Measurements from ENCODE around the gene ACSS1.

Gene ACSS1

DNA sequence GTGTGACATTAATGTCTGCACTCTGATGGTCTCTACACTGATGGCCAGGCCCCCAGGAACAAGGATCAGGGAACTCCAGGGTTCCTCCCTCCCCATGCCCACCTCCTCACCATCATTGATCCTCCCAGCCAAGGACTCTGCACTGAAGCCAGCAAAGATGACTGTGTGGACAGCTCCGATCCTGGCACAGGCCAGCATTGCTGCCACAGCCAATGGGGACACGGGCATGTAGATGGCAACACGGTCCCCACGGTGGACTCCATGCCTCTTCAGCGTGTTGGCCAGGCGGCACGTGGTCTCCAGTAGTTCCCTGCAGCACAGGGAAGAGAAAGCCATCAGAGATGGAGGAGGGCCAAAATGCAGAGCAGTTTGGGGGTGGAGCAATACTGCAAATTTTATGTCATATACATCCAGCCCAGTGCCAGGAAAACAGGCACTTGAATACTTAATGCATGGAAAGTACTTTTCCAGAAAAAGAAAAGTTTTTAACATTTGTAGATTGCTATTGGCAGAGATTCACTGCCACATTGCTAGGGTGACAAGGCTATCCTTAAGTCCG, 27.2 kb downstream of the ACSS1 start:
- no peak for DNase-seq (ENCODE audit: low read depth)

DNA sequence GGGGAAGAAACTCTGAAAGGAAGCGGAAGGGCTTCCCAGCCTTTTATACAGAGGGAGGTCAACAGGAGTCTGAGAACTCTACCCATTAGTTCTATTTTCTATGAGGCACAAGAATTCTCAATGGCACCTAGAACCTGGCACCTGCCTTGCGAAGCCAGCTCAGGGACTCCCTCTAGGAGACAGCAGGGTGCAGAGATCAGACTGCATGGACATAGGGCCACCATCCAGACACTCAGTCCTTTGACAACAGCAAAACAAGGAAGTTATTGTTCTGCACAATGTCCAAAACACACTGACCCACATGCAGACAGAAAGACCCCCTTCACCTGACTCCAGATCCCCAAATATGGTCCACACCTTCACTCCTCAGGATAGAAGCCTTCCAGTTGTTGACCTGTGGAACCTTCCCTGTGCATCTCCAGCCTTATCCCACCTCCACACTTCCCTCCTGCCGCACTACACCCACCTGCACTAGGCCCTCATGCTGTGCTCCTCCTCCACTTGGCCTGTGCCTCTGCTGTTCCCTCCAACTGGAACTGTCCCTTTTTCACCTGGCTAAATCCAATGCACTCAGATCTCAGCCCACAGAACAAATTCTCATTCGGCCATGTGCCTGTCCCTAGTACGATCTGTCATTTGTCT, 27.8 kb downstream of the ACSS1 start:
- DNase-seq (ENCODE audit: low read depth), result no peak

DNA sequence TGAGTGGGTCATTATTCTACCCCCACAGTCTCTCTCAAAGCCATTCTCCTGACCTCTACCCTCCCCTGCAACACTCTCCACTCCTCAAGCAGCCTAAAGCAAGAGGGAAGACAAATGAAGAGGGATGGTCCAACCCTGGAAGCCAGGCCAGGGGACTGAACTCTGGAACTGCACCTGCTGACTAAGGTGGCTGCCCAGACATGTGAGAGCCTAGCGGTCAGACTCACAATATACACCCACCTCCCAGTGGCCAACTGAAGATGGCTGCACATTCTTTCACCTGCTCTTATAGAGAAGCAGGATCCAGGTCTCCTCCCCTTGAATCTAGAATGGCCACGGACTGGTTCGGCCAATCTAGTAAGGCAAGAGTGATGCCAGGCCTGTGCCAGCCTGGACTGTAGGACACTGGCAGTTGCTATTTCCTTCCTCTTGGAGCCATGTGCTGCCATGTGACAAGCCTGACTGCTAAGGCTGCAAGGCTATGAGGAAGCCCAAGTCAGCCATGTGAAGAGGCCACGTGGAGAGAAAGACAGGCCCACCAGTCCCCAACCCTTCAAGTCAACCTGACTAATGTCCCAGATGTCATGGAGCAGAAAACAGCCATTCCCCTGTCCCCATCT, 31.8 kb downstream of the ACSS1 start:
- DNase-seq (ENCODE audit: low read depth), result no peak

- DNase-seq (ENCODE audit: low read depth), result no peak
These were observed 32.7 kb downstream of the ACSS1 start for GRCh38 chr20:25025091-25025861.

- DNase-seq (ENCODE audit: low read depth), result no peak
These were observed 33.8 kb downstream of the ACSS1 start for GRCh38 chr20:25024171-25024570.

GRCh38 chr20:25023356-25023755, 34.6 kb downstream of the ACSS1 start:
- no peak for DNase-seq (ENCODE audit: low read depth)

GRCh38 chr20:25022680-25023079, 35.3 kb downstream of the ACSS1 start:
- no peak for DNase-seq (ENCODE audit: low read depth)

DNA sequence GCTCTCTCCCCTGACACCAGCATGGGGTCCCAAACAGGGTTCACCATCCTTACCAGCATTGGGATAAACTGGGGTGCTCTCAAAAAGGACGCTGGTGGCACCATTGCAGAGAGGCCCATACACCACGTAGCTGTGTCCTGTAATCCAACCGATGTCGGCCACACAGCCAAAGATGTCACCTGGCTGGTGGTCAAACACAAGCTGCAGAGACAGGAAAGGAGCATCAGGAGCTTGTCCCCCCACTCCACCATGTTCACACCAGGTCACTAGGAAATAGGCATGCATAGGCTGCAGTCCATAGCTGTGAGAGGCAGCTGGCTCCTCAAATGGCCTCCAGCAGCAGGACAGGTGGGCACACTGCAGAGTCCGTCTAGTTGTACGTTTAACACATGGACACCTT, 36.6 kb downstream of the ACSS1 start:
- no peak for DNase-seq (ENCODE audit: low read depth)

GRCh38 chr20:25020901-25021301, 37.0 kb downstream of the ACSS1 start:
- no peak for DNase-seq (ENCODE audit: low read depth)

- DNase-seq (ENCODE audit: low read depth), result no peak
These were observed 37.6 kb downstream of the ACSS1 start for GRCh38 chr20:25020345-25020744.

GRCh38 chr20:25019381-25020155, 38.4 kb downstream of the ACSS1 start:
- no peak for DNase-seq (ENCODE audit: low read depth)

- no peak for DNase-seq (ENCODE audit: low read depth)
These were observed 39.1 kb downstream of the ACSS1 start for GRCh38 chr20:25018841-25019240.

DNA sequence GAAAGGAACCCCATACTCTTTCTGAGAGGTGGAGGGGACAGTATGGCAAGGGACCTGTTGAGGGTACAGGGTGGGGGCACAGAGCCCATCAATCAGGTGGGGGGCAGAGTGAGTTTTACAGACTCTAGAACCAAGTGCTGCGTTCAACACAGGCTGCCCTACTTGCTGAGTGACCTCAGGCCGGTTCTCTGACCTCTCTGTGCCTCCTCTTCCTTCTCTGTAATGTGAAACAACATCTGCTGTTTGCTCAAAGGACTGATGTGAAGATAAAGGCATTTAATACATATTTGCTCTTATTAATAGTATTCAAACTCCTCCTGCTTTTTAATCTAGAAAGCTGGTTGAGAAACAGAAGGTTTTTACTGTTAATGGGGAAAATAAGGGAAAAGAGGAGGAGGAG, 39.5 kb downstream of the ACSS1 start:
- no peak for DNase-seq (ENCODE audit: low read depth)

DNA sequence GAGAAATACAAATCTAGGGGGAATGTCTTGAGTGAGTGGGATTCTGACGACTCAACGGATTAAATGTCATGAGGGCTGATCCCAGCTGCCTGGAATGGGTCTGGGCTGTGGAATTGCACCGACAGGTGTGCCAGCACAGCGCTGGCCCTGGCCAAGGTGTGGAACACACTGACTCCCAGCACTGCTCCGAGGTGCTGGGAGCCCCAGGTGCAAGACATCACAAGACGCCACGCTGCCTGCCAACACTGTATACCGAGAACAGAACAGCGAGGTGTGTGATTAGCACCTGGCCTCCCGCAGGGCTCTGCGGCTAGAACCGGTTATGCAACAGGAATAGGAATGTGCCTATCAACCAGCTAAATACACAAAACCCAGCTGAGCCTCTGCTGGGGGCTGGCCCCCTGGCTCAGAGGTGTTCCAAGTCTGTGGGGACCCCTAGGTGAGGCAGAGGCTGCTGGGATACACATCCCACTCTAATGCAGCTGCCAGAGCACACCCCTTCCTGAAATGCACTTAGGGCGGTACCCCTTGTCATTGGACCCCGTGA, 40.6 kb downstream of the ACSS1 start:
- no peak for DNase-seq (ENCODE audit: low read depth)

DNA sequence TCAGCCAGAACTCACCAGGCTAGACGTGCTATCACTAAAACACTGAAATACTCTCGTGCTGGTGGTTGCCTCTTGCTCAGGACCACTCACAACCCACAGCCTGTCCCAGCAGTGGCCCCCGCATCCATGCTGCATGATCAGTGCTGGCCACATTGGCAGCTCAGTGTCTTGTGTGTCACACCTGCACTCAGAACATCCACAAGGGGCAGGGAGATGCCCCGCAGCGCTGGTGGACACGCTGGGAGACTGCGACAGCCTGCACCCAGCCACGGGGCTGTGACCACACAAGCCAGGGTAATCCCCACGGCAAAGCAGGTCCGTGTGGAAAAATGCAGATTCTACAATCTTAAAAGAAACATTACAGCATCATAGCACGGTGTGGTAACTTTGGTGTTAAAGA, 41.5 kb downstream of the ACSS1 start:
- no peak for DNase-seq (ENCODE audit: low read depth)

- no peak for DNase-seq (ENCODE audit: low read depth)
These were observed 42.0 kb downstream of the ACSS1 start for GRCh38 chr20:25015986-25016385.

DNA sequence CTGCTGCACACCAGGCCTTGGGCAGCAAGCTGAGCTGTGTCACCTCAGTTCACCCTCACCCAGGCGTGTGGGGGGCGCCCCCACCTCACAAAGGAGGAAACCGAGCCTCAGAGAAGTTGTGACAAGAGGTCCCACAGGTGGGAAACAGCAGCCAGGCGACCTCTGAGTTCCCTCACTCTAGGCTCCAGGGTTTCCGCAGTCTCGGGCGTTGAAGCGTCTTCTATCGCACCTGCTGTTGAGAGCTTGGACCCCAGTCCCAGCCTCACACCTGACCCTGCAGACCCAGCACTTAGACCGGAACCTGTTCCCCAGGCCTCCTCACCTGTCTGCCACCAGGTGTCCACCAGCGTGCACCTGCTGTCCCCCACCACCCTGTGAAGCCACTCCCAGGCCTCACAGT, 43.1 kb downstream of the ACSS1 start:
- DNase-seq (ENCODE audit: low read depth), result no peak

GRCh38 chr20:25013478-25014380, 44.2 kb downstream of the ACSS1 start:
- no peak for DNase-seq (ENCODE audit: low read depth)

GRCh38 chr20:25012616-25013189, 45.2 kb downstream of the ACSS1 start:
- DNase-seq (ENCODE audit: low read depth), result no peak

- no peak for DNase-seq (ENCODE audit: low read depth)
These were observed 46.1 kb downstream of the ACSS1 start for GRCh38 chr20:25011831-25012241.

- no peak for DNase-seq (ENCODE audit: low read depth)
These were observed 46.7 kb downstream of the ACSS1 start for GRCh38 chr20:25011261-25011660.
